Measurements from ENCODE around the gene C12orf54.
"Not testable (repeated sequence)": the region's sequence is repeated elsewhere in the genome, so short reads cannot be mapped to it uniquely, and the experiment has no call there.

C12orf54 gene

GRCh38 chr12:48489012-48489411, 6.7 kb downstream of the C12orf54 start:
- H3K4me1 ChIP-seq = no peaks in the 10 kb centered on the region
- H3K4me3 ChIP-seq = no peak overlapping the region
- no peaks in the 10 kb centered on the region for H4K20me1 ChIP-seq
- H3K9me3 ChIP-seq (replicated peaks in 1 of 11) = no peaks in the 10 kb centered on the region
- H3K27ac ChIP-seq = no peak overlapping the region
- H3K9ac ChIP-seq = no peak overlapping the region
- TF ChIP-seq Cebpa-rat (IDR thresholded peaks at IDR 0.05) = no peak
- H3K36me3 ChIP-seq = no peaks in the 10 kb centered on the region
- H3K4me2 ChIP-seq = no peak overlapping the region
- H3K27me3 ChIP-seq = no peaks in the 10 kb centered on the region

GRCh38 chr12:48489456-48489855, 7.2 kb downstream of the C12orf54 start:
- H3K27ac ChIP-seq; H3K27me3 ChIP-seq; H3K9me3 ChIP-seq (replicated peaks in 1 of 11); H3K9ac ChIP-seq; H3K4me1 ChIP-seq; H4K20me1 ChIP-seq; H3K4me2 ChIP-seq; H3K4me3 ChIP-seq; H3K36me3 ChIP-seq: not testable (repeated sequence)

- H3K4me2 ChIP-seq, H4K20me1 ChIP-seq, H3K9ac ChIP-seq, H3K4me3 ChIP-seq, H3K27me3 ChIP-seq, H3K4me1 ChIP-seq, H3K27ac ChIP-seq, H3K36me3 ChIP-seq: not testable (repeated sequence)
- H3K9me3 ChIP-seq (replicated peaks in 1 of 11) = peaks cover 0 to 23% (median 6%) of the 10 kb centered on the region in 11 experiments; a peak in 11 of 22 replicates
These were observed 18.0 kb downstream of the C12orf54 start for GRCh38 chr12:48500281-48500680.

GRCh38 chr12:48506836-48507235, 24.5 kb downstream of the C12orf54 start:
- H3K36me3 ChIP-seq, H3K4me3 ChIP-seq, H3K27me3 ChIP-seq, H3K4me1 ChIP-seq, H3K9ac ChIP-seq, H3K27ac ChIP-seq, H3K4me2 ChIP-seq, H4K20me1 ChIP-seq: not testable (repeated sequence)
- H3K9me3 ChIP-seq (replicated peaks in 1 of 11) = peaks cover 29 to 46% (median 35%) of the 10 kb centered on the region in 11 experiments

- Histone ChIP-seq H3K4me3 (no peak overlapping the region), H4K20me1 (no peaks in the 10 kb centered on the region), H3K4me1 (no peaks in the 10 kb centered on the region), H3K27me3 (no peaks in the 10 kb centered on the region), H3K9me3 (replicated peaks in 1 of 11) (peaks cover 39 to 55% (median 47%) of the 10 kb centered on the region in 11 experiments), H3K4me2 (no peak overlapping the region), H3K9ac (no peak overlapping the region), H3K27ac (no peak overlapping the region), H3K36me3 (no peaks in the 10 kb centered on the region)
- TF ChIP-seq Cebpa-rat (IDR thresholded peaks at IDR 0.05) = no peak
These were observed 26.7 kb downstream of the C12orf54 start for GRCh38 chr12:48508987-48509386.

GRCh38 chr12:48510111-48510510, 27.8 kb downstream of the C12orf54 start:
- H4K20me1 ChIP-seq = no peaks in the 10 kb centered on the region

GRCh38 chr12:48512855-48513254, 30.6 kb downstream of the C12orf54 start:
- H3K27ac ChIP-seq = no peak overlapping the region
- H3K9ac ChIP-seq = no peak overlapping the region
- peaks cover 39 to 61% (median 49%) of the 10 kb centered on the region in 11 experiments for H3K9me3 ChIP-seq (replicated peaks in 1 of 11)
- no peaks in the 10 kb centered on the region for H3K36me3 ChIP-seq
- TF ChIP-seq Cebpa-rat (IDR thresholded peaks at IDR 0.05) = no peak
- H3K4me1 ChIP-seq = no peaks in the 10 kb centered on the region
- H3K27me3 ChIP-seq = no peaks in the 10 kb centered on the region
- H3K4me3 ChIP-seq = no peak overlapping the region
- H4K20me1 ChIP-seq = no peaks in the 10 kb centered on the region
- no peak overlapping the region for H3K4me2 ChIP-seq

More at GRCh38 chr12:48510111-48510510, 27.8 kb downstream of the C12orf54 start:
- Histone ChIP-seq H3K9me3 (replicated peaks in 1 of 11) (peaks cover 39 to 61% (median 49%) of the 10 kb centered on the region in 11 experiments), H3K4me1 (no peaks in the 10 kb centered on the region), H3K4me2 (no peak overlapping the region), H3K9ac (no peak overlapping the region), H3K36me3 (no peaks in the 10 kb centered on the region), H3K4me3 (no peak overlapping the region), H3K27ac (no peak overlapping the region), H3K27me3 (no peaks in the 10 kb centered on the region)
- TF ChIP-seq Cebpa-rat (IDR thresholded peaks at IDR 0.05) = no peak

- H3K4me3 ChIP-seq = no peak overlapping the region
- no peak for TF ChIP-seq Cebpa-rat (IDR thresholded peaks at IDR 0.05)
- no peaks in the 10 kb centered on the region for H3K36me3 ChIP-seq
- H3K9me3 ChIP-seq (replicated peaks in 1 of 11) = peaks cover 30 to 49% (median 39%) of the 10 kb centered on the region in 11 experiments
- no peaks in the 10 kb centered on the region for H3K4me1 ChIP-seq
- no peak overlapping the region for H3K9ac ChIP-seq
- no peak overlapping the region for H3K4me2 ChIP-seq
- no peaks in the 10 kb centered on the region for H3K27me3 ChIP-seq
- no peak overlapping the region for H3K27ac ChIP-seq
- no peaks in the 10 kb centered on the region for H4K20me1 ChIP-seq
These were observed 32.4 kb downstream of the C12orf54 start for GRCh38 chr12:48514728-48515127.

- H3K4me2 ChIP-seq; H3K9me3 ChIP-seq (replicated peaks in 1 of 11); H3K4me1 ChIP-seq; H3K9ac ChIP-seq; H3K36me3 ChIP-seq; H3K4me3 ChIP-seq; H3K27me3 ChIP-seq; H4K20me1 ChIP-seq; H3K27ac ChIP-seq: not testable (repeated sequence)
These were observed 38.1 kb downstream of the C12orf54 start for GRCh38 chr12:48520381-48520780.

- no peak for TF ChIP-seq Cebpa-rat (IDR thresholded peaks at IDR 0.05)
- no peak within 1 kb of the TSS for H3K27ac ChIP-seq
- H3K4me1 ChIP-seq = no peaks in the 10 kb centered on the region
- no peaks in the 10 kb centered on the region for H3K36me3 ChIP-seq
- no peaks in the 10 kb centered on the region for H3K27me3 ChIP-seq
- peaks cover 0 to 7% (median 0%) of the 10 kb centered on the region in 11 experiments; a peak in 5 of 22 replicates for H3K9me3 ChIP-seq (replicated peaks in 1 of 11)
- H4K20me1 ChIP-seq = no peaks in the 10 kb centered on the region
- H3K4me2 ChIP-seq = no peak within 1 kb of the TSS
- H3K9ac ChIP-seq = no peak within 1 kb of the TSS
- no peak within 1 kb of the TSS for H3K4me3 ChIP-seq
These were observed 43.0 kb downstream of the C12orf54 start, which contains the start of gene OR8S1 for GRCh38 chr12:48525332-48525731. TSS of gene OR8S1 (plus strand) at chr12:48525632. CDS start at chr12:48525632, 0 bp downstream.

Data from BLaER1 treated with 17β-estradiol and CSF1 and Interleukin-3, amounts not matched to agents 10 nM and 100 nM (cell line).